ENCODE data around the gene FBXO44.

The FBXO44 gene

GRCh38 chr1:11712285-11712684 is 57.6 kb downstream of the FBXO44 start:
- no peak for DNase-seq (ENCODE audit: low read depth)

Measured in fibroblast of gingiva (primary cell).